SU-DHL-6 (cell line): Measurements from ENCODE around the gene DNAAF5.

Source experiments
- H2AFZ ChIP-seq: fragments of 200-600 bp; sonication (generic); 2 replicates; pipeline ENCODE4 v1.6.1; 2014; ENCODE audit warnings: low read depth, mild to moderate bottlenecking, moderate library complexity, mixed read lengths, antibody characterized with exemption, low read length; ENCODE audit not compliant: severe bottlenecking
- H3F3A ChIP-seq: fragments of 200-600 bp; shearing (Covaris generic); 2 replicates; pipeline ENCODE4 v1.6.0; 2016; ENCODE audit warnings: antibody characterized with exemption, mild to moderate bottlenecking; ENCODE audit not compliant: insufficient read depth
- H3K27ac ChIP-seq: fragments of 200-600 bp; sonication (generic); 2 replicates; pipeline ENCODE4 v1.5.1; 2016; ENCODE audit warnings: low read depth, mild to moderate bottlenecking, low read length, moderate library complexity, mixed read lengths
- H3K27me3 ChIP-seq: fragments of 200-600 bp; sonication (generic), shearing (Covaris generic); 2 replicates; pipeline ENCODE4 v1.6.0; 2014; ENCODE audit warnings: mild to moderate bottlenecking, low read length
- H3K36me3 ChIP-seq: fragments of 200-600 bp; sonication (generic); 2 replicates; pipeline ENCODE4 v1.6.1; 2014; ENCODE audit warnings: mild to moderate bottlenecking, low read length, mixed read lengths
- H3K4me2 ChIP-seq: fragments of 300-600, 200-600 bp; shearing (Covaris generic), sonication (generic); 2 replicates; pipeline ENCODE4 v1.6.0; 2014; ENCODE audit warnings: low read length, low read depth, mild to moderate bottlenecking; ENCODE audit not compliant: poor library complexity, severe bottlenecking
- H3K4me3 ChIP-seq: fragments of 200-600 bp; sonication (generic); 2 replicates; pipeline ENCODE4 v1.5.1; 2014; ENCODE audit warnings: antibody characterized with exemption, low read length, mild to moderate bottlenecking, mixed read lengths; ENCODE audit not compliant: insufficient read depth, poor library complexity, severe bottlenecking
- H3K79me2 ChIP-seq: fragments of 200-600 bp; sonication (generic); 2 replicates; pipeline ENCODE4 v1.6.1; 2014; ENCODE audit warnings: mild to moderate bottlenecking, low read length, moderate library complexity; ENCODE audit not compliant: insufficient read depth
- H3K9ac ChIP-seq: fragments of 200-600 bp; sonication (generic); 2 replicates; pipeline ENCODE4 v1.7.0; 2014; ENCODE audit warnings: mild to moderate bottlenecking, low read length
- H3K9me2 ChIP-seq: fragments of 200-600 bp; sonication (generic); replicated peaks from 2 replicates; pipeline ENCODE4 v1.6.1; 2014; ENCODE audit warnings: low read length; ENCODE audit not compliant: insufficient read depth
- H3K9me3 ChIP-seq: fragments of 200-600 bp; sonication (generic); 2 replicates; pipeline ENCODE4 v1.6.1; 2014; ENCODE audit warnings: low read length, mixed read lengths; ENCODE audit not compliant: insufficient read depth
- H4K20me1 ChIP-seq: fragments of 200-600 bp; sonication (generic); 2 replicates; pipeline ENCODE4 v1.6.1; 2014; ENCODE audit warnings: low read depth, mild to moderate bottlenecking, antibody characterized with exemption, low read length, moderate library complexity, mixed read lengths
- EZH2phosphoT487 ChIP-seq: fragments of 200-600 bp; sonication (generic), shearing (Covaris generic); conservative IDR thresholded peaks from 2 replicates; pipeline ENCODE4 v1.6.1; 2018; ENCODE audit warnings: mild to moderate bottlenecking, antibody characterized with exemption, low read length, moderate library complexity, mixed read lengths
- TF ChIP-seq, protein P1 (sequence below): fragments of 200-600 bp; sonication (generic); IDR thresholded peaks from one replicate; pipeline ENCODE4 v1.5.1; 2017; ENCODE audit warnings: antibody characterized with exemption, mild to moderate bottlenecking, low read length, moderate library complexity; ENCODE audit not compliant: insufficient read depth, poor library complexity, severe bottlenecking

The DNAAF5 gene

GRCh38 chr7:777728-778078 is 51.2 kb downstream of the DNAAF5 start:
- no peak for TF ChIP-seq EZH2phosphoT487
- TF ChIP-seq, protein P1, sequence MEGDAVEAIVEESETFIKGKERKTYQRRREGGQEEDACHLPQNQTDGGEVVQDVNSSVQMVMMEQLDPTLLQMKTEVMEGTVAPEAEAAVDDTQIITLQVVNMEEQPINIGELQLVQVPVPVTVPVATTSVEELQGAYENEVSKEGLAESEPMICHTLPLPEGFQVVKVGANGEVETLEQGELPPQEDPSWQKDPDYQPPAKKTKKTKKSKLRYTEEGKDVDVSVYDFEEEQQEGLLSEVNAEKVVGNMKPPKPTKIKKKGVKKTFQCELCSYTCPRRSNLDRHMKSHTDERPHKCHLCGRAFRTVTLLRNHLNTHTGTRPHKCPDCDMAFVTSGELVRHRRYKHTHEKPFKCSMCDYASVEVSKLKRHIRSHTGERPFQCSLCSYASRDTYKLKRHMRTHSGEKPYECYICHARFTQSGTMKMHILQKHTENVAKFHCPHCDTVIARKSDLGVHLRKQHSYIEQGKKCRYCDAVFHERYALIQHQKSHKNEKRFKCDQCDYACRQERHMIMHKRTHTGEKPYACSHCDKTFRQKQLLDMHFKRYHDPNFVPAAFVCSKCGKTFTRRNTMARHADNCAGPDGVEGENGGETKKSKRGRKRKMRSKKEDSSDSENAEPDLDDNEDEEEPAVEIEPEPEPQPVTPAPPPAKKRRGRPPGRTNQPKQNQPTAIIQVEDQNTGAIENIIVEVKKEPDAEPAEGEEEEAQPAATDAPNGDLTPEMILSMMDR = no peak
- no peaks in the 10 kb centered on the region for H4K20me1 ChIP-seq
- no peak overlapping the region for H3K4me3 ChIP-seq
- H3K9me3 ChIP-seq = no peaks in the 10 kb centered on the region
- H2AFZ ChIP-seq = no peak overlapping the region
- H3K36me3 ChIP-seq = peaks cover 5% of the 10 kb centered on the region; the same call in 1 of the 2 replicates
- H3K9ac ChIP-seq = no peak overlapping the region
- H3K4me2 ChIP-seq = no peak overlapping the region
- H3K9me2 ChIP-seq = no peaks in the 10 kb centered on the region
- H3K27me3 ChIP-seq = no peaks in the 10 kb centered on the region
- H3K79me2 ChIP-seq = no peaks in the 10 kb centered on the region
- H3K27ac ChIP-seq = no peak overlapping the region
- H3F3A ChIP-seq = no peaks in the 10 kb centered on the region

- Histone ChIP-seq H3F3A (no peaks in the 10 kb centered on the region), H3K36me3 (peaks cover 5% of the 10 kb centered on the region; the same call in 1 of the 2 replicates), H3K9me2 (no peaks in the 10 kb centered on the region), H3K4me3 (no peak overlapping the region), H3K4me2 (no peak overlapping the region), H3K27me3 (no peaks in the 10 kb centered on the region), H3K9me3 (no peaks in the 10 kb centered on the region), H3K27ac (no peak overlapping the region), H2AFZ (no peak overlapping the region), H4K20me1 (no peaks in the 10 kb centered on the region), H3K79me2 (no peaks in the 10 kb centered on the region), H3K9ac (no peak overlapping the region)
- TF ChIP-seq EZH2phosphoT487 = no peak
- TF ChIP-seq, protein P1 = no peak
These were observed 51.9 kb downstream of the DNAAF5 start for GRCh38 chr7:778271-778967.

DNA sequence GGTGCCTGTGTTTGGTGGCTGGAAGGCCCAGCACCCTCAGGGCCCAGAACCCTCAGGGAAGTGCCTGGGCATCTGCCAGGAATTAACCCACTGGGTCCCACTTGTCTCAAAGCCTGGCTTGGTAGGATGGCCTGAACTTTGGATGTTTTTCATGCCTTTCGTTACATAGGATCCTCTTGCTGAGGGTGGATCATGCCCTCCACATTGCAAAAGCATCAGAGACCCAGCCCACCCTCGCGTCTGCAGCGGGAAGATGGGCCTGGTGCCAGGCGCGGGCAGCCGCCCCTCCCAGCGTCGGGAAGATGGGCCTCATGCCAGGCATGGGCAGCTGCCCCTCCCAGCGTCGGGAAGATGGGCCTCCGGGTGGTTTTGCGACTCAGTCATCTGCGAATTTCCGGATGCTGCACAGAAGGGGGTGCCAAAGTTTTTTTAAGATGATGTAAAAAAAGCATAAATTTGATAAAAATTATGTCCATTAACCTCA is 52.5 kb downstream of the DNAAF5 start:
- no peak overlapping the region for H2AFZ ChIP-seq
- TF ChIP-seq, protein P1 = no peak
- TF ChIP-seq EZH2phosphoT487 = no peak
- no peaks in the 10 kb centered on the region for H4K20me1 ChIP-seq
- peaks cover 5% of the 10 kb centered on the region; the same call in 1 of the 2 replicates for H3K36me3 ChIP-seq
- no peak overlapping the region for H3K9ac ChIP-seq
- H3K79me2 ChIP-seq = no peaks in the 10 kb centered on the region
- no peaks in the 10 kb centered on the region for H3K9me2 ChIP-seq
- no peaks in the 10 kb centered on the region for H3F3A ChIP-seq
- no peak overlapping the region for H3K27ac ChIP-seq
- no peak overlapping the region for H3K4me2 ChIP-seq
- no peaks in the 10 kb centered on the region for H3K9me3 ChIP-seq
- no peak overlapping the region for H3K4me3 ChIP-seq
- H3K27me3 ChIP-seq = no peaks in the 10 kb centered on the region
